Measurements from ENCODE around the gene ZC3H18.
A peak's percentile ranks its signal among the peaks of the same experiment; 100 is the strongest.

The ZC3H18 gene

DNA sequence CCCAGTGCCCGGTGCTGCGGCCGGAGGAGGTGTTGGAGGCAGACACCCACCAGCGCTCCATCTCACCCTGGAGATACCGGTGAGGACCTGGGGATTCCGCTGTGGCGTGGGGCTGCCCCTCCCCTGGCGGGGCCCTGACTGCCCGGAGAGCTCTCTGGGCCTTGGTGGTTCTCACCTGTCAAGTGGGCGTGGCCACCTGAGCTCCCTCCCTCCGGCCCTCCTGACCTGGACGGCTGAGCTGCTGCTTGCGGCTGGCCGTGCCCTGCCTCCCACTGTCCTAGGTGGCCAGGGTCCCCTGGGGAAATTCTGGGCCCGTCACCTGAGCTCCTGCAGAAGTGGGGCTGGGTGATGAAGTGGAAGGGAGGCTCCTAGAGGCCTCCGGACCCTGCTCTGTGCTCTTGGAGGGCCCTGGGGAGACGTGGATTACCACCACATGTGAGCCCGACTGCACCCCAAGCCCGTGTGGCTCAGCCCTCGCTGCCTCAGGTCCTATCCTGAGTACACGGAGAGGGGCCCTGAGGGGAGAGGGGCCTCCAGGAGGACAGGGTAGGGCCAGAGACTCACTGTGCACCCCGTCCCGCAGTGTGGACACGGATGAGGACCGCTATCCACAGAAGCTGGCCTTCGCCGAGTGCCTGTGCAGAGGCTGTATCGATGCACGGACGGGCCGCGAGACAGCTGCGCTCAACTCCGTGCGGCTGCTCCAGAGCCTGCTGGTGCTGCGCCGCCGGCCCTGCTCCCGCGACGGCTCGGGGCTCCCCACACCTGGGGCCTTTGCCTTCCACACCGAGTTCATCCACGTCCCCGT is 69.2 kb downstream of the ZC3H18 start:
- H3K27me3 ChIP-seq (replicated peaks; ENCODE audit: control insufficient read depth, insufficient read depth, low read length), result peaks cover 37% of the 10 kb centered on the region

GRCh38 chr16:88640039-88640495 is 69.9 kb downstream of the ZC3H18 start:
- no peaks in the 10 kb centered on the region for H3K36me3 ChIP-seq (ENCODE audit: control insufficient read depth, insufficient read depth, low read length, severe bottlenecking)
- DNase-seq (ENCODE audit: low read depth), result no peak
- no peaks in the 10 kb centered on the region for H3K4me1 ChIP-seq (ENCODE audit: control insufficient read depth, insufficient read depth, low read length)
- peaks cover 37% of the 10 kb centered on the region for H3K27me3 ChIP-seq (replicated peaks; ENCODE audit: control insufficient read depth, insufficient read depth, low read length)
- H3K4me3 ChIP-seq (ENCODE audit: low read length), result no peak overlapping the region
- H3K9ac ChIP-seq (ENCODE audit: low read length), result no peak overlapping the region
- H3K9me3 ChIP-seq (ENCODE audit: control insufficient read depth, low read length), result no peaks in the 10 kb centered on the region

More for the DNA sequence above, 69.2 kb downstream of the ZC3H18 start:
- no peak for DNase-seq (ENCODE audit: low read depth)
- H3K4me1 ChIP-seq (ENCODE audit: control insufficient read depth, insufficient read depth, low read length), result no peaks in the 10 kb centered on the region
- H3K9me3 ChIP-seq (ENCODE audit: control insufficient read depth, low read length), result no peaks in the 10 kb centered on the region
- H3K9ac ChIP-seq (ENCODE audit: low read length), result no peak overlapping the region
- no peak overlapping the region for H3K4me3 ChIP-seq (ENCODE audit: low read length)
- no peaks in the 10 kb centered on the region for H3K36me3 ChIP-seq (ENCODE audit: control insufficient read depth, insufficient read depth, low read length, severe bottlenecking)

- Histone ChIP-seq H3K4me1 (ENCODE audit: control insufficient read depth, insufficient read depth, low read length) (no peaks in the 10 kb centered on the region), H3K9ac (ENCODE audit: low read length) (no peak overlapping the region), H3K4me3 (ENCODE audit: low read length) (no peak overlapping the region), H3K36me3 (ENCODE audit: control insufficient read depth, insufficient read depth, low read length, severe bottlenecking) (no peaks in the 10 kb centered on the region), H3K9me3 (ENCODE audit: control insufficient read depth, low read length) (no peaks in the 10 kb centered on the region), H3K27me3 (replicated peaks; ENCODE audit: control insufficient read depth, insufficient read depth, low read length) (peaks cover 37% of the 10 kb centered on the region)
- DNase-seq (ENCODE audit: low read depth), result no peak
Measured at GRCh38 chr16:88640498-88641247, 70.5 kb downstream of the ZC3H18 start.

GRCh38 chr16:88642881-88643643 is 72.9 kb downstream of the ZC3H18 start:
- Histone ChIP-seq H3K9ac (ENCODE audit: low read length) (no peak overlapping the region), H3K4me3 (ENCODE audit: low read length) (no peak overlapping the region), H3K4me1 (ENCODE audit: control insufficient read depth, insufficient read depth, low read length) (no peaks in the 10 kb centered on the region), H3K27me3 (replicated peaks; ENCODE audit: control insufficient read depth, insufficient read depth, low read length) (peaks cover 26% of the 10 kb centered on the region), H3K9me3 (ENCODE audit: control insufficient read depth, low read length) (no peaks in the 10 kb centered on the region), H3K36me3 (ENCODE audit: control insufficient read depth, insufficient read depth, low read length, severe bottlenecking) (no peaks in the 10 kb centered on the region)
- DNase-seq (ENCODE audit: low read depth), result no peak

DNA sequence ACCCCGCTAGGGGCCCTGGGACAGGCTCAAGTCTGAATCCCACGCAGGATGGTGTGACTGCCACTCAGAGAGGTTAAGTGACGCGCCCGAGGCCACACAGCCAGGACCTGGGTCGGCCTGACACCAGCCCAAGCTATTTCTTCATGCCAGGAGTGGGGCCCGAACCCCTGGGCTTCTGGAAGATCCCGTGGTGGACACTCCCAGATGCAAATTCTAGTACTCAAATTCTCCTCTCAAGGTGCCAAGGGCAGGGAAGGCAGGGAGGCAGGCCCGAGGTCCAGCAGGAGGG is 73.4 kb downstream of the ZC3H18 start:
- H3K9me3 ChIP-seq (ENCODE audit: control insufficient read depth, low read length), result no peaks in the 10 kb centered on the region
- no peaks in the 10 kb centered on the region for H3K4me1 ChIP-seq (ENCODE audit: control insufficient read depth, insufficient read depth, low read length)
- H3K4me3 ChIP-seq (ENCODE audit: low read length), result no peak overlapping the region
- H3K27me3 ChIP-seq (replicated peaks; ENCODE audit: control insufficient read depth, insufficient read depth, low read length), result peaks cover 21% of the 10 kb centered on the region
- DNase-seq (ENCODE audit: low read depth), result no peak
- no peak overlapping the region for H3K9ac ChIP-seq (ENCODE audit: low read length)
- H3K36me3 ChIP-seq (ENCODE audit: control insufficient read depth, insufficient read depth, low read length, severe bottlenecking), result no peaks in the 10 kb centered on the region

GRCh38 chr16:88645455-88645854 is 75.3 kb downstream of the ZC3H18 start:
- no peak overlapping the region for H3K4me3 ChIP-seq (ENCODE audit: low read length)
- H3K9me3 ChIP-seq (ENCODE audit: control insufficient read depth, low read length), result no peaks in the 10 kb centered on the region
- DNase-seq (ENCODE audit: low read depth), result no peak
- H3K36me3 ChIP-seq (ENCODE audit: control insufficient read depth, insufficient read depth, low read length, severe bottlenecking), result no peaks in the 10 kb centered on the region
- no peaks in the 10 kb centered on the region for H3K4me1 ChIP-seq (ENCODE audit: control insufficient read depth, insufficient read depth, low read length)
- H3K9ac ChIP-seq (ENCODE audit: low read length), result no peak overlapping the region
- peaks cover 2% of the 10 kb centered on the region for H3K27me3 ChIP-seq (replicated peaks; ENCODE audit: control insufficient read depth, insufficient read depth, low read length)

DNA sequence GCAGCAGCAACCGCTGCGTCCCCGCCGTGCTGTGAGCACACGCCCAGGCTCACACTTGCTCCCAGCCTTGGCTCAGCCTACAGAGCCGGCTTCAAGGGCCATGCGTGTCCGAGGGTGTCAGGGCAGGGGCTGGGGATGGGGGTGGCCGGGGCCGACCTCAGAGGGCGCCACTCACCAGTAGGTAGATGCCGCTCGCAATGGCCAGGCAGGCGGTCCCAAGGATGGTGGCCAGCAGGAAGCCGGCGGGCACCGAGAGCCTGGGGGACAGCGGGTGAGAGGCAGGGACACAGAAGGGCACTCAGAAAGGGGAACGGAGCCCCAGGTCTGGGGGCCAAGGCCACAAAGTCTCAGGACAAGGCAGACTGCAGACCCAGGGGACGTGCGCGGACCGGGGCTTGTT is 75.7 kb downstream of the ZC3H18 start:
- no peaks in the 10 kb centered on the region for H3K27me3 ChIP-seq (replicated peaks; ENCODE audit: control insufficient read depth, insufficient read depth, low read length)
- no peaks in the 10 kb centered on the region for H3K4me1 ChIP-seq (ENCODE audit: control insufficient read depth, insufficient read depth, low read length)
- no peak for DNase-seq (ENCODE audit: low read depth)
- no peak overlapping the region for H3K4me3 ChIP-seq (ENCODE audit: low read length)
- no peak overlapping the region for H3K9ac ChIP-seq (ENCODE audit: low read length)
- H3K36me3 ChIP-seq (ENCODE audit: control insufficient read depth, insufficient read depth, low read length, severe bottlenecking), result no peaks in the 10 kb centered on the region
- no peaks in the 10 kb centered on the region for H3K9me3 ChIP-seq (ENCODE audit: control insufficient read depth, low read length)

- Histone ChIP-seq H3K27me3 (replicated peaks; ENCODE audit: control insufficient read depth, insufficient read depth, low read length) (no peaks in the 10 kb centered on the region), H3K4me1 (ENCODE audit: control insufficient read depth, insufficient read depth, low read length) (peaks cover 5% of the 10 kb centered on the region), H3K9ac (ENCODE audit: low read length) (no peak overlapping the region), H3K36me3 (ENCODE audit: control insufficient read depth, insufficient read depth, low read length, severe bottlenecking) (no peaks in the 10 kb centered on the region), H3K4me3 (ENCODE audit: low read length) (no peak overlapping the region), H3K9me3 (ENCODE audit: control insufficient read depth, low read length) (no peaks in the 10 kb centered on the region)
- no peak for DNase-seq (ENCODE audit: low read depth)
Measured at GRCh38 chr16:88646345-88647034, 76.3 kb downstream of the ZC3H18 start.

GRCh38 chr16:88647178-88648070 is 77.2 kb downstream of the ZC3H18 start:
- no peaks in the 10 kb centered on the region for H3K27me3 ChIP-seq (replicated peaks; ENCODE audit: control insufficient read depth, insufficient read depth, low read length)
- no peak overlapping the region for H3K4me3 ChIP-seq (ENCODE audit: low read length)
- peaks cover 6% of the 10 kb centered on the region for H3K4me1 ChIP-seq (ENCODE audit: control insufficient read depth, insufficient read depth, low read length)
- no peaks in the 10 kb centered on the region for H3K9me3 ChIP-seq (ENCODE audit: control insufficient read depth, low read length)
- no peak overlapping the region for H3K9ac ChIP-seq (ENCODE audit: low read length)
- no peak for DNase-seq (ENCODE audit: low read depth)
- H3K36me3 ChIP-seq (ENCODE audit: control insufficient read depth, insufficient read depth, low read length, severe bottlenecking), result peaks cover 6% of the 10 kb centered on the region

GRCh38 chr16:88649195-88649923 is 79.2 kb downstream of the ZC3H18 start:
- Histone ChIP-seq H3K36me3 (ENCODE audit: control insufficient read depth, insufficient read depth, low read length, severe bottlenecking) (peaks cover 26% of the 10 kb centered on the region), H3K27me3 (replicated peaks; ENCODE audit: control insufficient read depth, insufficient read depth, low read length) (no peaks in the 10 kb centered on the region), H3K4me3 (ENCODE audit: low read length) (peak overlapping the region; percentile 80), H3K9me3 (ENCODE audit: control insufficient read depth, low read length) (no peaks in the 10 kb centered on the region), H3K9ac (ENCODE audit: low read length) (peak overlapping the region; percentile 84), H3K4me1 (ENCODE audit: control insufficient read depth, insufficient read depth, low read length) (peaks cover 6% of the 10 kb centered on the region)
- DNase-seq (ENCODE audit: low read depth), result no peak

All from adipocyte (in vitro differentiated cells).